Fibroblast of lung (primary cell): ENCODE data around the gene FBXO31. TPM values are rescaled to one million over a fixed set of nuclear protein-coding genes. Genes with fewer than 3 reads are reported as not detected.

ENCODE experiments used
- DNase-seq, 2 donors: peaks; one replicate each; pipeline versions ENCODE4 v3.0.0 to v3.0.0-alpha.2; 2010; ENCODE audit warnings: low read depth in 2 of 2
- H2AFZ ChIP-seq: 2 replicates; pipeline ENCODE4 v1.5.1; 2012; ENCODE audit warnings: low read length, control low read depth, inconsistent platforms
- H3K27ac ChIP-seq: 2 replicates; pipeline ENCODE4 v1.5.1; 2011; ENCODE audit warnings: low read length, control low read depth; ENCODE audit not compliant: insufficient read depth
- H3K27me3 ChIP-seq: 2 replicates; pipeline ENCODE4 v1.5.1; 2011; ENCODE audit warnings: mild to moderate bottlenecking, low read length; ENCODE audit not compliant: control insufficient read depth, insufficient read depth
- H3K36me3 ChIP-seq: 2 replicates; pipeline ENCODE4 v1.5.1; 2011; ENCODE audit warnings: low read length; ENCODE audit not compliant: control insufficient read depth, insufficient read depth
- H3K4me1 ChIP-seq: 2 replicates; pipeline ENCODE4 v1.5.1; 2011; ENCODE audit warnings: low read length; ENCODE audit not compliant: control insufficient read depth, insufficient read depth; ENCODE audit errors: extremely low read depth
- H3K4me2 ChIP-seq: 2 replicates; pipeline ENCODE4 v1.5.1; 2011; ENCODE audit warnings: low read length, control low read depth; ENCODE audit not compliant: insufficient read depth; ENCODE audit errors: extremely low read depth
- H3K4me3 ChIP-seq, 4 experiments: fragments of 200-600 bp in 1 of 4; sonication (generic) in 1 of 4; replicated peaks in 1 of 4; 2 replicates each; pipeline ENCODE4 v1.5.1; 2011 to 2016; ENCODE audit warnings: low read length in 4 of 4, low read depth in 3 of 4, mild to moderate bottlenecking in 3 of 4, control low read depth in 2 of 4, inconsistent platforms in 1 of 4, mixed read lengths in 1 of 4; ENCODE audit not compliant: insufficient read depth in 1 of 4; ENCODE audit errors: control extremely low read depth in 1 of 4
- H3K79me2 ChIP-seq: 2 replicates; pipeline ENCODE4 v1.5.1; 2012; ENCODE audit warnings: mild to moderate bottlenecking, low read length, inconsistent platforms; ENCODE audit not compliant: control insufficient read depth, insufficient read depth
- H3K9ac ChIP-seq: 2 replicates; pipeline ENCODE4 v1.5.1; 2011; ENCODE audit warnings: mild to moderate bottlenecking, low read length, control low read depth; ENCODE audit not compliant: insufficient read depth
- H3K9me3 ChIP-seq: 2 replicates; pipeline ENCODE4 v1.5.1; 2012; ENCODE audit warnings: low read depth, low read length; ENCODE audit not compliant: control insufficient read depth, insufficient read depth
- H4K20me1 ChIP-seq: 2 replicates; pipeline ENCODE4 v1.5.1; 2011; ENCODE audit warnings: low read length; ENCODE audit not compliant: control insufficient read depth, insufficient read depth; ENCODE audit errors: extremely low read depth
- CTCF ChIP-seq, 2 donors: IDR thresholded peaks in 1 of 2; conservative IDR thresholded peaks in 1 of 2; 1 replicate in 1 of 2; 2 replicates in 1 of 2; pipeline ENCODE4 v1.5.1; 2011 to 2012; ENCODE audit warnings: low read length in 2 of 2, control low read depth in 1 of 2, inconsistent platforms in 1 of 2, low read depth in 1 of 2, mild to moderate bottlenecking in 1 of 2
- EZH2 ChIP-seq: IDR thresholded peaks from 2 replicates; pipeline ENCODE4 v1.5.1; 2012; ENCODE audit warnings: low read length, control low read depth, mild to moderate bottlenecking; ENCODE audit errors: missing control alignments
- polyA plus RNA-seq, 2 donors: library from polyadenylated mRNA; depleted of rRNA in 1 of 2; stranded (reverse) in 1 of 2; unstranded in 1 of 2; fragments of >200 nt; gene quantifications; 2 replicates each; pipeline ENCODE4 v1.2.1, GENCODE V29; 2011 to 2012; ENCODE audit warnings: missing spikeins in 1 of 2
- total RNA-seq: library from RNA; depleted of rRNA; stranded (reverse); fragments of >200 nt; gene quantifications from 2 replicates; pipeline ENCODE4 v1.2.1, GENCODE V29; 2014

FBXO31 gene
- total and polyA plus RNA-seq, 2 donors (not counting 1 experiment from before 2014, with no cell fraction given): 17.6 to 40.3 TPM

- Histone ChIP-seq H3K27ac (no peak overlapping the region), H3K4me3 (no peak overlapping the region), H3K36me3 (no peaks in the 10 kb centered on the region), H4K20me1 (no peaks in the 10 kb centered on the region), H2AFZ (no peak overlapping the region), H3K4me2 (no peak overlapping the region), H3K79me2 (no peaks in the 10 kb centered on the region), H3K9me3 (no peaks in the 10 kb centered on the region), H3K9ac (no peak overlapping the region), H3K4me1 (no peaks in the 10 kb centered on the region), H3K27me3 (no peaks in the 10 kb centered on the region)
- TF ChIP-seq EZH2: no peak
- no peak for TF ChIP-seq CTCF (conservative IDR thresholded peaks at IDR 0.05 in 1 of 2, IDR thresholded peaks at IDR 0.05 in 1 of 2; ENCODE audit: low read depth in 1 of 2, low read length in 2 of 2)
- DNase-seq: peak; percentile 79 to 91
Observed at GRCh38 chr16:87288753-87289362, 94.7 kb downstream of the FBXO31 start.

DNA sequence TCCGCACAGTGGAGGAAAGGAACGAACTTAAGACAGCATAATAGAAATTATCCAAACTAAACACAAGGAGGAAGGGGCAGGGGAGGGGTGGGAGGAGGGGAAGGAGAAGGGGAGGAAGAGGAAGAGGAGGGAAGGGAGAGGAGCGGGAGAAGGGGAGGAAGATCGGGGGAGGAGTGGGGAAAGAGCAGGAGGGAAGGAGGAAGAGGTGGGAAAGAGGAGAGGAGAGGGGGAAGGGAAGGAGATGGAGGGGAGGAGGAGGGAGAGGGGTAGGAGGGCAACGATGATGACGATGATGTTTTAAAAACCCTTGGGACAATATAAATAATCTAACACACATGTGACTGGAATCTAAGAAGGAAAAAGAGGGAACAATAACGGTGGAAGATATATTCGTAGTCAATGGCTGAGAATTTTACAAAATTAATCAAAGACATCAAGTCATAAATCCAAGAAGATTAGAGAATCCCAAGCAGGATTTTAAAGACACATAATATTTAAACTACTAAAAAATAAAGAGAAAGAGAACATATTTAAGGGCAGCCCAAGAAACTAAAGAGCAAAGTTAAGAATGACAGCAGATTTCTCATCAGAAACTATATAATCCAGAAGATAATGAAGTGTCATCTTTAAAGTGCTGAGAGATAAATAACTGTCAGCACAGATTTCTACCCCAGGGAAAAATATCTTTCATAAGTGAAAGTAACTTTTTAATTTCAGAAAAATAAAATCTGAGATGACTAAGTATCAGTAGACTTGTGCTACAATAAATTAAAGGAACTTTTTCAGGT is 96.5 kb downstream of the FBXO31 start:
- Histone ChIP-seq H3K9me3 (no peaks in the 10 kb centered on the region), H3K4me2 (no peak overlapping the region), H3K36me3 (no peaks in the 10 kb centered on the region), H3K9ac (no peak overlapping the region), H3K4me3 (no peak overlapping the region), H3K4me1 (no peaks in the 10 kb centered on the region), H3K27me3 (no peaks in the 10 kb centered on the region), H3K27ac (no peak overlapping the region), H2AFZ (no peak overlapping the region), H3K79me2 (no peaks in the 10 kb centered on the region), H4K20me1 (no peaks in the 10 kb centered on the region)
- no peak for DNase-seq
- TF ChIP-seq CTCF (conservative IDR thresholded peaks at IDR 0.05 in 1 of 2, IDR thresholded peaks at IDR 0.05 in 1 of 2; ENCODE audit: low read depth in 1 of 2, low read length in 2 of 2) (no peak), EZH2 (no peak)

DNA sequence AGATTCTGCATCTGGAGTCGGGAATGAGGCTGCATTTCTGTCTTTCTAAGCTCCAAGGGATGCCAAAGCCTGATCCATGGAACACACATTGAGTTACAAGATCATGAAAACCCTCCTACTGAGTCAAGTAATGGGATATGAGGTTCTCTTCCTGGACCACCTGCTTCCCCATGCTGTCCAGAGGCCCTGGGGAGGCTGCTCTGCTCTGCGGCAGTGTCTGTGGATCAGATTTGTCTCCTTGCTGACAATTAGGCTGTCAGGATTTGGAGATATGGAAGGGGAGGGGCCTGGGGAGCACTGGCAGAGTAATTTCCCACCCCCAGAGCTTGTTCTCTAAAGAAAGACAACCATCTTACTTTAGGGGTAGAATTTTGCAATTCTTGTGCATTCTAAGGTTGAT is 99.4 kb downstream of the FBXO31 start:
- DNase-seq: no peak
- Histone ChIP-seq H3K9ac (no peak overlapping the region), H3K4me1 (no peaks in the 10 kb centered on the region), H3K27ac (no peak overlapping the region), H3K4me2 (no peak overlapping the region), H3K36me3 (no peaks in the 10 kb centered on the region), H3K79me2 (no peaks in the 10 kb centered on the region), H4K20me1 (no peaks in the 10 kb centered on the region), H3K9me3 (no peaks in the 10 kb centered on the region), H3K27me3 (no peaks in the 10 kb centered on the region), H2AFZ (no peak overlapping the region), H3K4me3 (no peak overlapping the region)
- no peak for TF ChIP-seq CTCF (conservative IDR thresholded peaks at IDR 0.05 in 1 of 2, IDR thresholded peaks at IDR 0.05 in 1 of 2; ENCODE audit: low read depth in 1 of 2, low read length in 2 of 2)
- TF ChIP-seq EZH2: no peak
